Measurements from ENCODE around the gene RFNG.

GRCh38 chr17:82007228-82007494, 44.5 kb downstream of the RFNG start:
- TF ChIP-seq, protein P1, sequence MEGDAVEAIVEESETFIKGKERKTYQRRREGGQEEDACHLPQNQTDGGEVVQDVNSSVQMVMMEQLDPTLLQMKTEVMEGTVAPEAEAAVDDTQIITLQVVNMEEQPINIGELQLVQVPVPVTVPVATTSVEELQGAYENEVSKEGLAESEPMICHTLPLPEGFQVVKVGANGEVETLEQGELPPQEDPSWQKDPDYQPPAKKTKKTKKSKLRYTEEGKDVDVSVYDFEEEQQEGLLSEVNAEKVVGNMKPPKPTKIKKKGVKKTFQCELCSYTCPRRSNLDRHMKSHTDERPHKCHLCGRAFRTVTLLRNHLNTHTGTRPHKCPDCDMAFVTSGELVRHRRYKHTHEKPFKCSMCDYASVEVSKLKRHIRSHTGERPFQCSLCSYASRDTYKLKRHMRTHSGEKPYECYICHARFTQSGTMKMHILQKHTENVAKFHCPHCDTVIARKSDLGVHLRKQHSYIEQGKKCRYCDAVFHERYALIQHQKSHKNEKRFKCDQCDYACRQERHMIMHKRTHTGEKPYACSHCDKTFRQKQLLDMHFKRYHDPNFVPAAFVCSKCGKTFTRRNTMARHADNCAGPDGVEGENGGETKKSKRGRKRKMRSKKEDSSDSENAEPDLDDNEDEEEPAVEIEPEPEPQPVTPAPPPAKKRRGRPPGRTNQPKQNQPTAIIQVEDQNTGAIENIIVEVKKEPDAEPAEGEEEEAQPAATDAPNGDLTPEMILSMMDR (IDR thresholded peaks at IDR 0.05) = no peak
- TF ChIP-seq POLR2AphosphoS5 (IDR thresholded peaks at IDR 0.05) (no peak), POLR2A (IDR thresholded peaks at IDR 0.05) (no peak)

Measured in suprapubic skin (tissue), 4 donors.